ENCODE results near the gene GPC6.

The GPC6 gene

GRCh38 chr13:94122300-94122915 is 895.8 kb downstream of the GPC6 start:
- Histone ChIP-seq H3K27me3 (ENCODE audit: control insufficient read depth, insufficient read depth, low read length) (no peaks in the 10 kb centered on the region), H3K9me3 (ENCODE audit: control insufficient read depth, insufficient read depth, low read length) (no peaks in the 10 kb centered on the region), H3K36me3 (ENCODE audit: control insufficient read depth, insufficient read depth, low read length) (no peaks in the 10 kb centered on the region), H3K4me1 (ENCODE audit: control insufficient read depth, insufficient read depth, low read length) (no peaks in the 10 kb centered on the region), H3K4me3 (ENCODE audit: low read length) (no peak overlapping the region), H3K27ac (ENCODE audit: low read length) (no peak overlapping the region)
- DNase-seq (ENCODE audit: low read depth, low spot score) = no peak
- WGBS (ENCODE audit: insufficient coverage, insufficient read length) = no CpG with 5 or more reads among the region's 4 CpGs

GRCh38 chr13:94123557-94123956 is 897.0 kb downstream of the GPC6 start:
- no peaks in the 10 kb centered on the region for H3K36me3 ChIP-seq (ENCODE audit: control insufficient read depth, insufficient read depth, low read length)
- 100% methylated on average over 1 of the region's 1 CpG for WGBS (ENCODE audit: insufficient coverage, insufficient read length)

GRCh38 chr13:94128430-94128829 is 901.8 kb downstream of the GPC6 start:
- WGBS (ENCODE audit: insufficient coverage, insufficient read length) = no CpG with 5 or more reads among the region's 4 CpGs
- H3K9me3 ChIP-seq (ENCODE audit: control insufficient read depth, insufficient read depth, low read length) = no peaks in the 10 kb centered on the region

More at GRCh38 chr13:94123557-94123956, 897.0 kb downstream of the GPC6 start:
- no peaks in the 10 kb centered on the region for H3K27me3 ChIP-seq (ENCODE audit: control insufficient read depth, insufficient read depth, low read length)
- no peak for DNase-seq (ENCODE audit: low read depth, low spot score)
- no peaks in the 10 kb centered on the region for H3K9me3 ChIP-seq (ENCODE audit: control insufficient read depth, insufficient read depth, low read length)
- H3K4me3 ChIP-seq (ENCODE audit: low read length) = no peak overlapping the region
- no peaks in the 10 kb centered on the region for H3K4me1 ChIP-seq (ENCODE audit: control insufficient read depth, insufficient read depth, low read length)
- H3K27ac ChIP-seq (ENCODE audit: low read length) = no peak overlapping the region

GRCh38 chr13:94129490-94129894 is 902.9 kb downstream of the GPC6 start:
- Histone ChIP-seq H3K4me1 (ENCODE audit: control insufficient read depth, insufficient read depth, low read length) (no peaks in the 10 kb centered on the region), H3K27me3 (ENCODE audit: control insufficient read depth, insufficient read depth, low read length) (no peaks in the 10 kb centered on the region), H3K4me3 (ENCODE audit: low read length) (no peak overlapping the region), H3K36me3 (ENCODE audit: control insufficient read depth, insufficient read depth, low read length) (no peaks in the 10 kb centered on the region), H3K9me3 (ENCODE audit: control insufficient read depth, insufficient read depth, low read length) (no peaks in the 10 kb centered on the region), H3K27ac (ENCODE audit: low read length) (no peak overlapping the region)
- no CpG with 5 or more reads among the region's 2 CpGs for WGBS (ENCODE audit: insufficient coverage, insufficient read length)
- no peak for DNase-seq (ENCODE audit: low read depth, low spot score)

More at GRCh38 chr13:94128430-94128829, 901.8 kb downstream of the GPC6 start:
- H3K4me3 ChIP-seq (ENCODE audit: low read length) = no peak overlapping the region
- no peak overlapping the region for H3K27ac ChIP-seq (ENCODE audit: low read length)
- DNase-seq (ENCODE audit: low read depth, low spot score) = no peak
- H3K36me3 ChIP-seq (ENCODE audit: control insufficient read depth, insufficient read depth, low read length) = no peaks in the 10 kb centered on the region
- H3K27me3 ChIP-seq (ENCODE audit: control insufficient read depth, insufficient read depth, low read length) = no peaks in the 10 kb centered on the region
- no peaks in the 10 kb centered on the region for H3K4me1 ChIP-seq (ENCODE audit: control insufficient read depth, insufficient read depth, low read length)

GRCh38 chr13:94138831-94139230 is 912.2 kb downstream of the GPC6 start:
- H3K4me3 ChIP-seq (ENCODE audit: low read length) = no peak overlapping the region
- peaks cover 5% of the 10 kb centered on the region for H3K4me1 ChIP-seq (ENCODE audit: control insufficient read depth, insufficient read depth, low read length)
- H3K36me3 ChIP-seq (ENCODE audit: control insufficient read depth, insufficient read depth, low read length) = no peaks in the 10 kb centered on the region
- H3K27ac ChIP-seq (ENCODE audit: low read length) = no peak overlapping the region
- H3K27me3 ChIP-seq (ENCODE audit: control insufficient read depth, insufficient read depth, low read length) = peaks cover 36% of the 10 kb centered on the region
- H3K9me3 ChIP-seq (ENCODE audit: control insufficient read depth, insufficient read depth, low read length) = no peaks in the 10 kb centered on the region
- no peak for DNase-seq (ENCODE audit: low read depth, low spot score)
- WGBS (ENCODE audit: insufficient coverage, insufficient read length) = no CpG with 5 or more reads among the region's 4 CpGs

- no peaks in the 10 kb centered on the region for H3K36me3 ChIP-seq (ENCODE audit: control insufficient read depth, insufficient read depth, low read length)
- DNase-seq (ENCODE audit: low read depth, low spot score) = no peak
- WGBS (ENCODE audit: insufficient coverage, insufficient read length) = no CpG with 5 or more reads among the region's 1 CpG
- H3K4me1 ChIP-seq (ENCODE audit: control insufficient read depth, insufficient read depth, low read length) = peaks cover 5% of the 10 kb centered on the region
- no peaks in the 10 kb centered on the region for H3K9me3 ChIP-seq (ENCODE audit: control insufficient read depth, insufficient read depth, low read length)
- H3K27ac ChIP-seq (ENCODE audit: low read length) = no peak overlapping the region
- no peak overlapping the region for H3K4me3 ChIP-seq (ENCODE audit: low read length)
- peaks cover 38% of the 10 kb centered on the region for H3K27me3 ChIP-seq (ENCODE audit: control insufficient read depth, insufficient read depth, low read length)
These were observed 912.9 kb downstream of the GPC6 start for GRCh38 chr13:94139393-94139995.

- H3K27me3 ChIP-seq (ENCODE audit: control insufficient read depth, insufficient read depth, low read length) = peaks cover 38% of the 10 kb centered on the region
These were observed 913.4 kb downstream of the GPC6 start for GRCh38 chr13:94140027-94140426.

GRCh38 chr13:94140511-94140910 is 913.9 kb downstream of the GPC6 start:
- no peak for DNase-seq (ENCODE audit: low read depth, low spot score)
- Histone ChIP-seq H3K4me1 (ENCODE audit: control insufficient read depth, insufficient read depth, low read length) (peaks cover 5% of the 10 kb centered on the region), H3K27me3 (ENCODE audit: control insufficient read depth, insufficient read depth, low read length) (peaks cover 38% of the 10 kb centered on the region), H3K9me3 (ENCODE audit: control insufficient read depth, insufficient read depth, low read length) (no peaks in the 10 kb centered on the region), H3K27ac (ENCODE audit: low read length) (no peak overlapping the region), H3K4me3 (ENCODE audit: low read length) (no peak overlapping the region), H3K36me3 (ENCODE audit: control insufficient read depth, insufficient read depth, low read length) (no peaks in the 10 kb centered on the region)
- no CpG with 5 or more reads among the region's 2 CpGs for WGBS (ENCODE audit: insufficient coverage, insufficient read length)

More at GRCh38 chr13:94140027-94140426, 913.4 kb downstream of the GPC6 start:
- Histone ChIP-seq H3K36me3 (ENCODE audit: control insufficient read depth, insufficient read depth, low read length) (no peaks in the 10 kb centered on the region), H3K4me3 (ENCODE audit: low read length) (no peak overlapping the region), H3K4me1 (ENCODE audit: control insufficient read depth, insufficient read depth, low read length) (peaks cover 5% of the 10 kb centered on the region), H3K27ac (ENCODE audit: low read length) (no peak overlapping the region), H3K9me3 (ENCODE audit: control insufficient read depth, insufficient read depth, low read length) (no peaks in the 10 kb centered on the region)
- no CpG with 5 or more reads among the region's 2 CpGs for WGBS (ENCODE audit: insufficient coverage, insufficient read length)
- DNase-seq (ENCODE audit: low read depth, low spot score) = no peak

GRCh38 chr13:94143624-94144350 is 917.2 kb downstream of the GPC6 start:
- H3K36me3 ChIP-seq (ENCODE audit: control insufficient read depth, insufficient read depth, low read length) = no peaks in the 10 kb centered on the region
- peaks cover 5% of the 10 kb centered on the region for H3K4me1 ChIP-seq (ENCODE audit: control insufficient read depth, insufficient read depth, low read length)
- no CpG with 5 or more reads among the region's 11 CpGs for WGBS (ENCODE audit: insufficient coverage, insufficient read length)
- H3K4me3 ChIP-seq (ENCODE audit: low read length) = no peak overlapping the region
- no peaks in the 10 kb centered on the region for H3K9me3 ChIP-seq (ENCODE audit: control insufficient read depth, insufficient read depth, low read length)
- peak; percentile 25 for DNase-seq (ENCODE audit: low read depth, low spot score)
- H3K27me3 ChIP-seq (ENCODE audit: control insufficient read depth, insufficient read depth, low read length) = peaks cover 34% of the 10 kb centered on the region
- no peak overlapping the region for H3K27ac ChIP-seq (ENCODE audit: low read length)

- Histone ChIP-seq H3K4me1 (ENCODE audit: control insufficient read depth, insufficient read depth, low read length) (peaks cover 3% of the 10 kb centered on the region; the same call in 1 of the 2 replicates), H3K4me3 (ENCODE audit: low read length) (no peak overlapping the region), H3K27ac (ENCODE audit: low read length) (no peak overlapping the region), H3K9me3 (ENCODE audit: control insufficient read depth, insufficient read depth, low read length) (no peaks in the 10 kb centered on the region), H3K27me3 (ENCODE audit: control insufficient read depth, insufficient read depth, low read length) (peaks cover 22% of the 10 kb centered on the region), H3K36me3 (ENCODE audit: control insufficient read depth, insufficient read depth, low read length) (no peaks in the 10 kb centered on the region)
- DNase-seq (ENCODE audit: low read depth, low spot score) = no peak
- no CpG with 5 or more reads among the region's 2 CpGs for WGBS (ENCODE audit: insufficient coverage, insufficient read length)
These were observed 919.4 kb downstream of the GPC6 start for GRCh38 chr13:94145966-94146365.

Data from iPS DF 6.9 (cell line).